ENCODE measurements around the gene NPR3. TPM values are rescaled to one million over a fixed set of nuclear protein-coding genes. Genes with fewer than 3 reads are reported as not detected.

NPR3 gene
- total RNA-seq, 1 experiment from 2014 or later = 2.2 TPM

- no peak for TF ChIP-seq CTCF (conservative IDR thresholded peaks at IDR 0.05)
- TF ChIP-seq EZH2 (IDR thresholded peaks at IDR 0.05; ENCODE audit: low read depth) = no peak
- H3K4me3 ChIP-seq = no peak overlapping the region
- H3K79me2 ChIP-seq (ENCODE audit: low read depth) = no peaks in the 10 kb centered on the region
- BruUV-seq (replicated peaks) = no TSS peak
- no peak overlapping the region for H3K4me2 ChIP-seq
- POLR2A ChIA-PET (ENCODE audit: unreplicated experiment) = no interaction called here
- 0 out of 2 replicates have a peak, but pooled peaks cover 4% of the 10 kb centered on the region for H3F3A ChIP-seq (ENCODE audit: insufficient read depth, low read depth)
- no peak overlapping the region for H3K27ac ChIP-seq
- no peaks in the 10 kb centered on the region for H3K36me3 ChIP-seq (ENCODE audit: low read depth)
- H4K20me1 ChIP-seq (ENCODE audit: insufficient read depth) = no peaks in the 10 kb centered on the region
- CTCF ChIA-PET = no interaction called here
- no peak for DNase-seq
- H2AFZ ChIP-seq = no peak overlapping the region
- peaks cover 11% of the 10 kb centered on the region for H3K4me1 ChIP-seq (replicated peaks; ENCODE audit: insufficient read depth)
- H3K9me3 ChIP-seq (ENCODE audit: insufficient read depth, low read depth) = peaks cover 11% of the 10 kb centered on the region; the same call in 1 of the 2 replicates
- H3K27me3 ChIP-seq (ENCODE audit: insufficient read depth, low read depth) = peaks cover 9% of the 10 kb centered on the region; the same call in 1 of the 2 replicates
- H3K9me2 ChIP-seq (ENCODE audit: insufficient read depth) = peaks cover 3% of the 10 kb centered on the region; the same call in 1 of the 2 replicates
- intact Hi-C loops (cut with micrococcal nuclease; ENCODE audit: unreplicated experiment) = no loop called here
Observed at GRCh38 chr5:32808783-32809182, 97.7 kb downstream of the NPR3 start.

GRCh38 chr5:32810804-32811203 lies 99.7 kb downstream of the NPR3 start:
- no TSS peak for BruUV-seq (replicated peaks)

GRCh38 chr5:32812399-32812798 lies 101.3 kb downstream of the NPR3 start:
- intact Hi-C loops (cut with micrococcal nuclease; ENCODE audit: unreplicated experiment) = no loop called here
- BruUV-seq (replicated peaks) = no TSS peak
- Histone ChIP-seq H3K36me3 (ENCODE audit: low read depth) (no peaks in the 10 kb centered on the region), H4K20me1 (ENCODE audit: insufficient read depth) (no peaks in the 10 kb centered on the region), H3K79me2 (ENCODE audit: low read depth) (no peaks in the 10 kb centered on the region), H3K4me3 (no peak overlapping the region), H3K4me2 (no peak overlapping the region), H3K27ac (no peak overlapping the region), H3K4me1 (replicated peaks; ENCODE audit: insufficient read depth) (no peaks in the 10 kb centered on the region), H3K27me3 (ENCODE audit: insufficient read depth, low read depth) (0 out of 2 replicates have a peak, but pooled peaks cover 11% of the 10 kb centered on the region), H3K9me2 (ENCODE audit: insufficient read depth) (peaks cover 3% of the 10 kb centered on the region; the same call in 1 of the 2 replicates), H2AFZ (no peak overlapping the region), H3F3A (ENCODE audit: insufficient read depth, low read depth) (no peaks in the 10 kb centered on the region), H3K9me3 (ENCODE audit: insufficient read depth, low read depth) (no peaks in the 10 kb centered on the region)
- no peak for TF ChIP-seq EZH2 (IDR thresholded peaks at IDR 0.05; ENCODE audit: low read depth)
- no peak for TF ChIP-seq CTCF (conservative IDR thresholded peaks at IDR 0.05)
- ChIA-PET CTCF (no interaction called here), POLR2A (ENCODE audit: unreplicated experiment) (no interaction called here)
- DNase-seq = no peak

More at GRCh38 chr5:32810804-32811203, 99.7 kb downstream of the NPR3 start:
- H3K36me3 ChIP-seq (ENCODE audit: low read depth) = no peaks in the 10 kb centered on the region
- H2AFZ ChIP-seq = no peak overlapping the region
- no peak overlapping the region for H3K27ac ChIP-seq
- no peak overlapping the region for H3K4me3 ChIP-seq
- ChIA-PET POLR2A (ENCODE audit: unreplicated experiment) (interaction anchor here (0.6 kb wide), 1 partner anchor 32 kb away, joined by 5 read pairs; no protein-coding TSS in a partner anchor), CTCF (no interaction called here)
- peaks cover 3% of the 10 kb centered on the region; the same call in 1 of the 2 replicates for H3K9me3 ChIP-seq (ENCODE audit: insufficient read depth, low read depth)
- no peak for DNase-seq
- H3K4me2 ChIP-seq = no peak overlapping the region
- no peaks in the 10 kb centered on the region for H3K79me2 ChIP-seq (ENCODE audit: low read depth)
- H3K27me3 ChIP-seq (ENCODE audit: insufficient read depth, low read depth) = 0 out of 2 replicates have a peak, but pooled peaks cover 3% of the 10 kb centered on the region
- peaks cover 3% of the 10 kb centered on the region; the same call in 1 of the 2 replicates for H3K9me2 ChIP-seq (ENCODE audit: insufficient read depth)
- H4K20me1 ChIP-seq (ENCODE audit: insufficient read depth) = no peaks in the 10 kb centered on the region
- H3F3A ChIP-seq (ENCODE audit: insufficient read depth, low read depth) = 0 out of 2 replicates have a peak, but pooled peaks cover 4% of the 10 kb centered on the region
- intact Hi-C loops (cut with micrococcal nuclease; ENCODE audit: unreplicated experiment) = no loop called here
- TF ChIP-seq CTCF (conservative IDR thresholded peaks at IDR 0.05) (no peak), EZH2 (IDR thresholded peaks at IDR 0.05; ENCODE audit: low read depth) (no peak)
- peaks cover 6% of the 10 kb centered on the region for H3K4me1 ChIP-seq (replicated peaks; ENCODE audit: insufficient read depth)
